Nephron progenitor cell (in vitro differentiated cells): ENCODE measurements around the gene CRELD1.
A peak's percentile ranks its signal among the peaks of the same experiment; 100 is the strongest.
"Not testable (repeated sequence)": the region's sequence is repeated elsewhere in the genome, so short reads cannot be mapped to it uniquely, and the experiment has no call there.

Experiments used
- DNase-seq: peaks from one replicate; pipeline ENCODE4 v3.0.0; 2021
- H3K27ac Mint-ChIP-seq: 2 replicates; pipeline ENCODE4 v1.8.0; 2021; ENCODE audit warnings: mild to moderate bottlenecking, moderate library complexity, mixed read lengths
- H3K27me3 Mint-ChIP-seq: 2 replicates; pipeline ENCODE4 v1.8.0; 2021; ENCODE audit warnings: mild to moderate bottlenecking, low read depth, mixed read lengths; ENCODE audit not compliant: poor library complexity
- H3K36me3 Mint-ChIP-seq: 2 replicates; pipeline ENCODE4 v1.8.0; 2021; ENCODE audit warnings: low read depth, mixed read lengths
- H3K4me1 Mint-ChIP-seq: 2 replicates; pipeline ENCODE4 v1.8.0; 2021; ENCODE audit warnings: mixed read lengths
- H3K4me3 Mint-ChIP-seq: 2 replicates; pipeline ENCODE4 v1.8.0; 2021; ENCODE audit warnings: mild to moderate bottlenecking, moderate library complexity, mixed read lengths
- H3K9me3 Mint-ChIP-seq: 2 replicates; pipeline ENCODE4 v1.8.0; 2021; ENCODE audit warnings: mild to moderate bottlenecking, moderate library complexity, mixed read lengths
- TF ChIP-seq, protein P1 (sequence below): fragments of 200-600 bp; sonication (generic); IDR thresholded peaks from 2 replicates; pipeline ENCODE4 v1.5.0; 2021; ENCODE audit warnings: antibody characterized with exemption

The CRELD1 gene

DNA sequence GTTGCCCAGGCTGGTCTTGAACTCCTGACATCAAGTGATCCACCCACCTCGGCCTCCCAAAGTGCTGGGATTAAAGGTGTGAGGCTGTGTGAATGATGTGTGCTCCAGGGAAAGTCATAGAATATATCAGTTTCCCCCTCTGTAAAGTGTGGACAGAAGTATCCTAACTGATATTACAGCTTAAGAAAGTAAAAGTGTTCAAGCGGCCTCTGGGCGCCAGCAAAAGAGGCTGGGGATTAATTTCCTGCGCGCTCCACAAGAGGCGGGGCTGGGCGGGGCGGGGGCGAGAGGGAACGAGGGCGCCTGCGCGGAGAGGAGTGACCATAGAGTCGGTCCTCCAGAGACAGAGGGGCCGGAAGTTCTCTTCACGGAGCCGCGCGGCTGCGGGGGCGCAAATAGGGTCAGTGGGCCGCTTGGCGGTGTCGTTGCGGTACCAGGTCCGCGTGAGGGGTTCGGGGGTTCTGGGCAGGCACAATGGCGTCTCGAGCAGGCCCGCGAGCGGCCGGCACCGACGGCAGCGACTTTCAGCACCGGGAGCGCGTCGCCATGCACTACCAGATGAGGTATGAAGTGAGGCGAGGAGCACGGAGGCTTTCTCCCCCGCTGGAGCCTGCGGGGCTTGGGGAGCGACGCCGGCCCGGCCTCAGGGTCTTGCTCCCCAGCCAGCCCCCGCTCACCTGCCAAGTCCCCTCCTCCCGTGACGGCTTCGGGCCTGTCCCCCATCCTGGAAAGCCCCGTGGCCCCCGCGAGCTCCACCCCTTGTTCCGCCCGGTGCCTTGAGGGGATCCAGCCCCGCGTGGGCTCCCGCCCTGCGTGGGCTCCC, 43.2 kb upstream of the CRELD1 start, which contains the start of gene JAGN1:
Gene JAGN1 (plus strand): TSS at position 362 of the 823 bp plus-strand sequence. CDS start 113 bp downstream, at position 475.
- TF ChIP-seq, protein P1, sequence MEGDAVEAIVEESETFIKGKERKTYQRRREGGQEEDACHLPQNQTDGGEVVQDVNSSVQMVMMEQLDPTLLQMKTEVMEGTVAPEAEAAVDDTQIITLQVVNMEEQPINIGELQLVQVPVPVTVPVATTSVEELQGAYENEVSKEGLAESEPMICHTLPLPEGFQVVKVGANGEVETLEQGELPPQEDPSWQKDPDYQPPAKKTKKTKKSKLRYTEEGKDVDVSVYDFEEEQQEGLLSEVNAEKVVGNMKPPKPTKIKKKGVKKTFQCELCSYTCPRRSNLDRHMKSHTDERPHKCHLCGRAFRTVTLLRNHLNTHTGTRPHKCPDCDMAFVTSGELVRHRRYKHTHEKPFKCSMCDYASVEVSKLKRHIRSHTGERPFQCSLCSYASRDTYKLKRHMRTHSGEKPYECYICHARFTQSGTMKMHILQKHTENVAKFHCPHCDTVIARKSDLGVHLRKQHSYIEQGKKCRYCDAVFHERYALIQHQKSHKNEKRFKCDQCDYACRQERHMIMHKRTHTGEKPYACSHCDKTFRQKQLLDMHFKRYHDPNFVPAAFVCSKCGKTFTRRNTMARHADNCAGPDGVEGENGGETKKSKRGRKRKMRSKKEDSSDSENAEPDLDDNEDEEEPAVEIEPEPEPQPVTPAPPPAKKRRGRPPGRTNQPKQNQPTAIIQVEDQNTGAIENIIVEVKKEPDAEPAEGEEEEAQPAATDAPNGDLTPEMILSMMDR = no peak
- H3K27me3 Mint-ChIP-seq = peaks cover 6% of the 10 kb centered on the region
- H3K4me3 Mint-ChIP-seq = peak within 1 kb of the TSS; percentile 97
- H3K9me3 Mint-ChIP-seq = no peaks in the 10 kb centered on the region
- H3K36me3 Mint-ChIP-seq = peaks cover 33% of the 10 kb centered on the region
- DNase-seq = peak; percentile 93
- H3K27ac Mint-ChIP-seq = peak within 1 kb of the TSS; percentile 93
- H3K4me1 Mint-ChIP-seq = peaks cover 21% of the 10 kb centered on the region

DNA sequence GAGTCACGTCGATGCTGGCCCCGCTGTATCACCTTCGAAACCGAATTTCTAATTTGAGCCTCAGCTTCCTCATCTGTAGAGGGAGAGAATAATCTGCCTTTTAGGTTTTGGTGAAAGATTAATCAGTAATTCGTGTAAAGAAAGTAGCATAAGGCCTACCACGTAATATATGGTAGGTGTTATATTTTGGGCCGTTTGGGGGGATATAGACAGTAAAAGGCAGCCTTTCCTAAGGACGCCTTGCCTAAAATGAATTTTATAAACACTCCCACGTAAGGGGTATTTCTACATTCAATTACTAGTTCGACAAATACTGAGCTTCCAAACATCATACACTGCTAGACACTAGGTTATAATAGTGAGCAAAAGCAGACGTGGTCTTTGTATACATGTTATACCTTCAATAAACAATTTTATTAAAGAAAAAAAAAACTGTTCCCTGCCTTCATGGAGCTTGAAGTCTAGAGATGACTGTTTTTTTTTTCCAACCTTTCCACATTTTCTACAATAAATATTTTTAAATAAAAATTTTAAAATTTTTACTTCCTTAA, 42.5 kb upstream of the CRELD1 start:
- Mint-ChIP-seq H3K36me3 (peaks cover 33% of the 10 kb centered on the region), H3K9me3 (no peaks in the 10 kb centered on the region), H3K4me1 (peaks cover 21% of the 10 kb centered on the region), H3K4me3 (peak overlapping the region; percentile 97), H3K27ac (peak overlapping the region; percentile 75), H3K27me3 (peaks cover 6% of the 10 kb centered on the region)
- DNase-seq = no peak
- TF ChIP-seq, protein P1 = no peak

DNA sequence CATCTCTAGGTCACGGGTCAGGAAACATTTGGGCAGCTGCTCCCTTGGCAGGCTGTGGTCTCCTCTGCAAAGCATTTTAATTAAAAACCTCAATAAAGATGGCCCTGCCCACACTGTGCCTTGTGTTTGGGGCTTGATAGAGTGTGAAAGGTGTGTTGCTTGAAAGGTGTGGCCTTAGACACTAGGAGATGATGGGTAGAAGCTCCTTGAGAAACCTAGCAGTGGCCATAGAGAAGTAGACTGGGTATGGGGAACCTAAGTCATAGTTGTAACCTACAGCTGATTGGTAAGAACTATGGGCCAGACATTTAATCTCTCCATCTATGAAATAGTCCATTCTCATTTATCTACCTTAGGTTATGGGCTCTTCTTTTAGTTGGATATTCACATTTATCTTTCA, 39.9 kb upstream of the CRELD1 start:
- Mint-ChIP-seq H3K27me3 (peaks cover 6% of the 10 kb centered on the region), H3K9me3 (no peaks in the 10 kb centered on the region), H3K36me3 (peaks cover 33% of the 10 kb centered on the region), H3K4me3 (no peak overlapping the region), H3K4me1 (peaks cover 25% of the 10 kb centered on the region), H3K27ac (no peak overlapping the region)
- TF ChIP-seq, protein P1 = no peak
- DNase-seq = no peak

DNA sequence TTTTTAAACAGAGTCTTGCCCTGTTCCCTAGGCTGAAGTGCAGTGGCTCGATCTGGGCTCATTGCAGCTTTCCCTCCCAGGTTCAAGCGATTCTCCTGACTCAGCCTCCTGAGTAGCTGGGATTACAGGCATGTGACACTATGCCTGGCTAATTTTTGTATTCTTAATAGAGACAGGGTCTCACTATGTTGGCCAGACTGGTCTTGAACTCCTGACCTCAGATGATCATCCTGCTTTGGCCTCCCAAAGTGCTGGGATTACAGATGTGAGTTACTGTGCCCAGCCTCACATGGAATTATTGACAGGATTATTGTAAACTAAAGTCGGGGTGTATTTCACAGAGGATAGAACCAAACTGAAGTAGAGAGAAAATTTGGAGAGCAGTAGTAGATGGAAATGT, 37.9 kb upstream of the CRELD1 start:
- H3K27ac Mint-ChIP-seq, H3K9me3 Mint-ChIP-seq, H3K4me3 Mint-ChIP-seq, H3K27me3 Mint-ChIP-seq, DNase-seq: not testable (repeated sequence)
- peaks cover 25% of the 10 kb centered on the region for H3K4me1 Mint-ChIP-seq
- peaks cover 33% of the 10 kb centered on the region for H3K36me3 Mint-ChIP-seq

DNA sequence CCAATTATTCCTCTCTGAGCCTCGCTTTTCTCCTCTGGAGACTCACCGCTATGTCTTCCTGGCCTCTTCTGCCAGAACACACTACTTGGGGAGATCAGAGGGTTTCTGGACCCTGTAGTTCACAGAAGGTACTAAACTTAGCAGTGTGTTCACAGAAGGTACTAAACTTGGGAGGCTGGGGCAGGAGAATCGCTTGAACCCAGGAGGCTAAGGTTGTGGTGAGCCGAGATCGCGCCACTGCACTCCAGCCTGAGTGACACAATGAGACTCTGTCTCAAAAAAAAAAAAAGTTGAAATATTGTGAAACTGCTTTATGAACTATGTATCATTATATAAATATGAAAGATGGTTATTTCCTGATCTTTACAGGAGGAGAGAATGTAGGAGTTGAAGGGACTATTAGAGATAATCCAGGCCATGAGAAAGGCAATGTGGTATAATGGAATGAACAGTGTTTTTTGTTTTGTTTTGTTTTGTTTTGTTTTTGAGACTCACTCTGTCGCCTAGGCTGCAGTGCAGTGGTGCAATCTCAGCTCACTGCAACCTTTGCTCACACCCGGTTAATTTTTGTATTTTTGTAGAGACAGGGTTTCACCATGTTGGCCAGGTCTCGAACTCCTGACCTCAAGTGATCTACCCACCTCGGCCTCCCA, 36.8 kb upstream of the CRELD1 start:
- not testable (repeated sequence) for H3K9me3 Mint-ChIP-seq, H3K27me3 Mint-ChIP-seq, H3K27ac Mint-ChIP-seq, DNase-seq, H3K4me3 Mint-ChIP-seq
- H3K36me3 Mint-ChIP-seq = peaks cover 29% of the 10 kb centered on the region
- H3K4me1 Mint-ChIP-seq = peaks cover 16% of the 10 kb centered on the region

DNA sequence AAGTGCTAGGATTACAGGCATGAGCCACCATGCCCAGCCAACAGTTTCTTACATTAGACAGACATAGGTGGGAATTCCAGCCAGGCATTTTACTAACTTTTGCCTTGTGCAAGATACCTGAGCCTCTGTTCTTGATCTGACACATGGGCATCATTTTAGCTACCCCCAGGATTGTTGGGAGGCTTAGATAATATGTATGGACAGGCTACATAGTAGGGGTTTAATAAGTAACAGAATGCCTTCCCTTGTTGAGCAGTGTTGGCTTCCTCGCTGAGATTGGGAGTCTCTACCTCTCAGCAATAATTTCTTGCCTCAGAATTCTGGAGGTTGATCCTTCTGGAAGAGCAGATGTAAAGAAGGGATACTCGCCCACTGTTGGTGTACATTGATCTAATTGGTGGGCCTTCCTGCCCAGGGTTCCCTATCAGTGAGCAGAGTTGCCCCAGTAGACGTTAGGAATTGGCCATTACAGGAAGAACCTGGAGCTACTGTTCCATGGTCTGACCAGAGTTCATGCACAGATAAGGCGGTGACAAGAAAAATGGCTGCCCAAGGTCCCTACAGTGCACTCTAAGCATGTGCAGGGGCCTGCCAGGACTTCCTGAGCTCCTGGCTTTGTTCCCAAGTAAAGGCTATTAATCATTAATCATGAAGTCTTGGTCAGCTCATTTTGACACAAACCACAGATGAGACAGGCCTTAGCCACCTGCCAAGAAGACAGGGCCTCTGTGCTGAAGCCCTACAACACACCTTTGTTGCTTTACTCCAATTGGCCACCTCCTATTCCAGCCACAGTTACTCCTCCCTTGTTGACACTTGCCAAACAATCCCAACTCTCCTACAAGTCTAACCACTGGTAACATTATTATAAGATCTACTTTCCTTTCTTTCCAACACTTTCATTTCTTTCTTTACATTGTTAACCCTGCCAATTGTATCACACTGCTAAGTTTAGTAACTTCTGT, 35.9 kb upstream of the CRELD1 start:
- DNase-seq = no peak
- Mint-ChIP-seq H3K27ac (peak overlapping the region; percentile 40), H3K4me1 (peaks cover 10% of the 10 kb centered on the region)

More for the DNA sequence above, 35.9 kb upstream of the CRELD1 start:
- Mint-ChIP-seq H3K9me3 (no peaks in the 10 kb centered on the region), H3K36me3 (peaks cover 23% of the 10 kb centered on the region), H3K4me3 (no peak overlapping the region), H3K27me3 (peaks cover 3% of the 10 kb centered on the region)
- TF ChIP-seq, protein P1 = no peak
